H54 (cell line): ENCODE measurements around the gene ZNF799.
"Not testable (repeated sequence)": the region's sequence is repeated elsewhere in the genome, so short reads cannot be mapped to it uniquely, and the experiment has no call there.

Experiments
- DNase-seq: peaks from one replicate; pipeline ENCODE4 v3.0.0; 2011; ENCODE audit warnings: low spot score, mixed read lengths; ENCODE audit not compliant: insufficient read length
- FAIRE-seq: peaks from 3 replicates; lab custom pipeline; 2011; peaks lifted over from hg19 to GRCh38; lab: Jason Lieb, UNC
- POLR2A ChIP-seq: IDR thresholded peaks from 2 replicates; pipeline ENCODE4 v1.6.1; 2011; ENCODE audit warnings: low read depth, mild to moderate bottlenecking, low read length

ZNF799 gene

GRCh38 chr19:12380444-12380737, 20.7 kb downstream of the ZNF799 start:
- FAIRE-seq (no peak), DNase-seq (no peak)
- no peak for TF ChIP-seq POLR2A

- FAIRE-seq: no peak
- no peak for DNase-seq
- TF ChIP-seq POLR2A: no peak
Observed at GRCh38 chr19:12379732-12380443, 21.2 kb downstream of the ZNF799 start.

- FAIRE-seq: no peak
- DNase-seq: no peak
- no peak for TF ChIP-seq POLR2A
Observed at GRCh38 chr19:12374026-12374425, 27.0 kb downstream of the ZNF799 start.

GRCh38 chr19:12365236-12366162, 35.6 kb downstream of the ZNF799 start, which contains the start of gene ZNF442:
Gene ZNF442 (minus strand): TSS chr19:12365683. CDS start chr19:12363631, 2,052 bp downstream.
- DNase-seq (peak; percentile 95), FAIRE-seq (peak; percentile 95)
- TF ChIP-seq POLR2A: peak; percentile 90

- TF ChIP-seq POLR2A: no peak
- DNase-seq (no peak), FAIRE-seq (no peak)
Observed at GRCh38 chr19:12364391-12365235, 36.5 kb downstream of the ZNF799 start.

- FAIRE-seq: not testable (repeated sequence)
Observed at GRCh38 chr19:12362236-12362635, 38.8 kb downstream of the ZNF799 start.

GRCh38 chr19:12353375-12353774, 47.7 kb downstream of the ZNF799 start:
- no peak for DNase-seq
- no peak for TF ChIP-seq POLR2A
- FAIRE-seq: no peak

More at GRCh38 chr19:12362236-12362635, 38.8 kb downstream of the ZNF799 start:
- DNase-seq: not testable (repeated sequence)

- DNase-seq (no peak), FAIRE-seq (no peak)
- TF ChIP-seq POLR2A: no peak
Observed at GRCh38 chr19:12350890-12351197, 50.2 kb downstream of the ZNF799 start.

- FAIRE-seq (no peak), DNase-seq (no peak)
- no peak for TF ChIP-seq POLR2A
Observed at GRCh38 chr19:12350185-12350889, 50.7 kb downstream of the ZNF799 start.

- DNase-seq (no peak), FAIRE-seq (no peak)
Observed at GRCh38 chr19:12346896-12347295, 54.2 kb downstream of the ZNF799 start.

GRCh38 chr19:12345197-12345596, 55.9 kb downstream of the ZNF799 start:
- DNase-seq (no peak), FAIRE-seq (no peak)
- no peak for TF ChIP-seq POLR2A

More at GRCh38 chr19:12346896-12347295, 54.2 kb downstream of the ZNF799 start:
- TF ChIP-seq POLR2A: no peak
